Neuronal stem cell (in vitro differentiated cells): Measurements from ENCODE around the gene CSRP2. TPM values are rescaled to one million over a fixed set of nuclear protein-coding genes. Genes with fewer than 3 reads are reported as not detected.

Experiments
- DNase-seq: peaks from one replicate; pipeline ENCODE4 v3.0.0-alpha.2; 2013; ENCODE audit warnings: low spot score
- H2AFZ ChIP-seq: one replicate; pipeline ENCODE4 v1.6.1; 2013; ENCODE audit warnings: mild to moderate bottlenecking, low read length, inconsistent platforms
- H2AK5ac ChIP-seq: 2 replicates; pipeline ENCODE4 v1.6.1; 2013; ENCODE audit warnings: low read depth, mild to moderate bottlenecking, inconsistent platforms, low read length, moderate library complexity, mixed read lengths
- H2BK120ac ChIP-seq: 2 replicates; pipeline ENCODE4 v1.6.1; 2013; ENCODE audit warnings: low read depth, mild to moderate bottlenecking, inconsistent platforms, low read length, moderate library complexity, mixed read lengths
- H2BK12ac ChIP-seq: one replicate; pipeline ENCODE4 v1.6.1; 2013; ENCODE audit warnings: low read length, inconsistent platforms
- H2BK15ac ChIP-seq: 2 replicates; pipeline ENCODE4 v1.6.1; 2013; ENCODE audit warnings: mild to moderate bottlenecking, low read length, inconsistent platforms, mixed read lengths
- H2BK5ac ChIP-seq: one replicate; pipeline ENCODE4 v1.6.1; 2013; ENCODE audit warnings: inconsistent platforms, mild to moderate bottlenecking, low read length, moderate library complexity
- H3K14ac ChIP-seq: one replicate; pipeline ENCODE4 v1.6.1; 2013; ENCODE audit warnings: low read length, inconsistent platforms
- H3K18ac ChIP-seq: 2 replicates; pipeline ENCODE4 v1.6.1; 2013; ENCODE audit warnings: low read length, inconsistent platforms
- H3K23ac ChIP-seq: 2 replicates; pipeline ENCODE4 v1.6.1; 2013; ENCODE audit warnings: low read depth, mild to moderate bottlenecking, mixed read lengths, low read length, inconsistent platforms; ENCODE audit not compliant: poor library complexity
- H3K27ac ChIP-seq: replicated peaks from 3 replicates; pipeline ENCODE4 v1.5.1; 2013; ENCODE audit warnings: low read length, inconsistent platforms
- H3K27me3 ChIP-seq, 3 experiments: 2 replicates each; pipeline ENCODE4 v1.6.1; 2013; ENCODE audit warnings: low read length in 3 of 3, mild to moderate bottlenecking in 2 of 3, inconsistent platforms in 1 of 3, low read depth in 1 of 3, mixed read lengths in 1 of 3, moderate library complexity in 1 of 3; ENCODE audit not compliant: control insufficient read depth in 3 of 3, insufficient read depth in 3 of 3
- H3K36me3 ChIP-seq, 2 donors: replicated peaks in 1 of 2; 2 replicates each; pipeline ENCODE4 v1.6.1; 2013; ENCODE audit warnings: low read length in 2 of 2; ENCODE audit not compliant: control insufficient read depth in 2 of 2, insufficient read depth in 2 of 2
- H3K4ac ChIP-seq: 2 replicates; pipeline ENCODE4 v1.6.1; 2013; ENCODE audit warnings: inconsistent platforms, mild to moderate bottlenecking, low read length, moderate library complexity
- H3K4me1 ChIP-seq, 2 donors: 1 replicate in 1 of 2; 2 replicates in 1 of 2; pipeline ENCODE4 v1.6.1; 2013; ENCODE audit warnings: low read length in 2 of 2, low read depth in 1 of 2; ENCODE audit not compliant: control insufficient read depth in 2 of 2, insufficient read depth in 1 of 2
- H3K4me2 ChIP-seq: one replicate; pipeline ENCODE4 v1.6.1; 2013; ENCODE audit warnings: mild to moderate bottlenecking, low read length, inconsistent platforms; ENCODE audit not compliant: insufficient read depth, poor library complexity, severe bottlenecking
- H3K4me3 ChIP-seq, 2 donors: 2 replicates each; pipeline ENCODE4 v1.5.1; 2013; ENCODE audit warnings: low read length in 2 of 2, mild to moderate bottlenecking in 2 of 2, inconsistent platforms in 1 of 2, moderate library complexity in 1 of 2
- H3K79me1 ChIP-seq: one replicate; pipeline ENCODE4 v1.6.1; 2013; ENCODE audit warnings: low read depth, mild to moderate bottlenecking, inconsistent platforms, low read length, moderate library complexity
- H3K9ac ChIP-seq: one replicate; pipeline ENCODE4 v1.6.1; 2013; ENCODE audit warnings: mild to moderate bottlenecking, low read depth, low read length, inconsistent platforms; ENCODE audit not compliant: poor library complexity
- H3K9me3 ChIP-seq, 2 donors: replicated peaks in 1 of 2; 2 replicates each; pipeline versions ENCODE3 to v1.6.1; 2013; ENCODE audit warnings: low read length in 2 of 2, mild to moderate bottlenecking in 2 of 2, inconsistent platforms in 1 of 2, low read depth in 1 of 2, mixed read lengths in 1 of 2, moderate library complexity in 1 of 2; ENCODE audit not compliant: control insufficient read depth in 2 of 2, insufficient read depth in 1 of 2
- H4K8ac ChIP-seq: one replicate; pipeline ENCODE4 v1.6.1; 2013; ENCODE audit warnings: low read depth, mild to moderate bottlenecking, inconsistent platforms, low read length, moderate library complexity
- H4K91ac ChIP-seq: one replicate; pipeline ENCODE4 v1.6.1; 2013; ENCODE audit warnings: low read length, low read depth, mild to moderate bottlenecking, inconsistent platforms; ENCODE audit not compliant: poor library complexity
- WGBS, 2 donors: extraction: QIAGEN DNeasy Blood & Tissue Kit; methylation state at CpG; one replicate each; pipeline ENCODE4 v1.1.7; 2013; ENCODE audit warnings: missing lambda C conversion rate in 2 of 2, mixed read lengths in 1 of 2; ENCODE audit not compliant: insufficient read length in 2 of 2, insufficient replicate concordance in 1 of 2; ENCODE audit errors: extremely low coverage in 2 of 2; 5-methylcytosine and 5-hydroxymethylcytosine counted together
- polyA plus RNA-seq, 2 experiments: library from polyadenylated mRNA; stranded (reverse); fragments of 200-250 nt; gene quantifications; one replicate each; pipeline ENCODE4 v1.2.3, GENCODE V29; 2013

Gene CSRP2
- 288 TPM for polyA plus RNA-seq (2013, experiment 1 of 2)
- 282 TPM for polyA plus RNA-seq (2013, experiment 2 of 2)

- H2AK5ac ChIP-seq, result no peak within 1 kb of the TSS
- peaks cover 0 to 13% of the 10 kb centered on the region in 2 donors for H3K9me3 ChIP-seq
- no peak within 1 kb of the TSS for H3K23ac ChIP-seq
- H3K4me2 ChIP-seq, result peak within 1 kb of the TSS; percentile 65
- peak within 1 kb of the TSS; percentile 86 to 89 for H3K4me3 ChIP-seq
- no peak within 1 kb of the TSS for H3K4ac ChIP-seq
- no peak within 1 kb of the TSS for H4K91ac ChIP-seq
- no peak within 1 kb of the TSS for H4K8ac ChIP-seq
- no peaks in the 10 kb centered on the region for H3K27me3 ChIP-seq
- peaks cover 2 to 16% of the 10 kb centered on the region in 2 donors for H3K36me3 ChIP-seq
- no peak within 1 kb of the TSS for H2BK120ac ChIP-seq
- H2BK15ac ChIP-seq, result no peak within 1 kb of the TSS
- H3K18ac ChIP-seq, result peak within 1 kb of the TSS; percentile 95
- H2AFZ ChIP-seq, result peak within 1 kb of the TSS; percentile 96
- DNase-seq, result peak; percentile 96
- H3K9ac ChIP-seq, result peak within 1 kb of the TSS; percentile 75
- H3K79me1 ChIP-seq, result peaks cover 6% of the 10 kb centered on the region
- peak within 1 kb of the TSS; percentile 2 for H2BK12ac ChIP-seq
- H2BK5ac ChIP-seq, result peak within 1 kb of the TSS; percentile 89
- peak within 1 kb of the TSS; percentile 87 for H3K27ac ChIP-seq
- no CpG with 5 or more reads among the region's 71 CpGs for WGBS, 2 donors
- peaks cover 16 to 18% of the 10 kb centered on the region in 2 donors for H3K4me1 ChIP-seq
- H3K14ac ChIP-seq, result no peak within 1 kb of the TSS
Measured at GRCh38 chr12:76878899-76879709, at the start of gene CSRP2. TSS of gene CSRP2 (minus strand) at chr12:76879019. CDS start at chr12:76866260, 12,759 bp downstream.

DNA sequence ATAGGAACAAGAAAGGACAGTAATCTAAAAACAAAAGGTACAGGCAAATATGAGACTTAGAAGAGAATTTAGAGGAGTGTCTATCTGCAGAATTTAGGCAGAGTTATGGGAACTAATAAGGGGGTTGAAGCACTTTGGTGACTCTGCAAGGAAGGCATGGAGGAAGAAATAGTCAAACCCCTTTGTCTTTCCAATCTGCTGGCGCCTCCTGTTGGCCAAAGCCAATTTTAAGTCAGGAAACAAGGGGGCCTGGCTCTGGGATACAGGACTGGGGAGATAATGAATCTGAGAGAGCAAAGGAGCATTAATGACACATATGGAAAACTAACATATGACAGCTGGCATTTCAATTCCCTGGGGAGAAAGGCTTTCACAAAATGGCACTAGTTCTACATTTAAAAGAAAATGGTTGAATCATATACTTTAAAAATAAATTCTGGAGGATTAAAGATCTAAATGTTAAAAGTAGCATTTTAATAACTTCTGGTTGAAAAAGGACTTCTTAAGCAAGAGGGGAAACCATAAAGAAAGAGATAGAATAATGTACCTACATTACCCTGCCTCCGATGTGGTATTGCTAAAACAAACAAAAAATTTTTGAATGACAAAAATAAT, 48.5 kb upstream of the CSRP2 start:
- Histone ChIP-seq H3K4me3 (no peak overlapping the region), H3K27me3 (no peaks in the 10 kb centered on the region), H3K4me2 (no peak overlapping the region), H4K91ac (no peak overlapping the region), H4K8ac (no peak overlapping the region), H3K79me1 (no peaks in the 10 kb centered on the region), H3K4me1 (no peaks in the 10 kb centered on the region), H3K23ac (no peak overlapping the region), H3K14ac (no peak overlapping the region), H2AFZ (no peak overlapping the region), H3K9me3 (no peaks in the 10 kb centered on the region), H3K18ac (no peak overlapping the region), H3K36me3 (no peaks in the 10 kb centered on the region), H2BK5ac (no peak overlapping the region), H2BK120ac (no peak overlapping the region), H3K27ac (no peak overlapping the region), H2BK12ac (no peak overlapping the region), H2AK5ac (no peak overlapping the region), H3K4ac (no peak overlapping the region), H2BK15ac (no peak overlapping the region), H3K9ac (no peak overlapping the region)
- peak; percentile 45 for DNase-seq
- WGBS, 2 donors, result no CpG with 5 or more reads among the region's 2 CpGs

GRCh38 chr12:76925135-76925534, 46.3 kb upstream of the CSRP2 start:
- H3K27ac ChIP-seq, result no peak overlapping the region
- no peak overlapping the region for H4K8ac ChIP-seq
- H4K91ac ChIP-seq, result no peak overlapping the region
- H3K79me1 ChIP-seq, result no peaks in the 10 kb centered on the region
- no peak for DNase-seq
- no peak overlapping the region for H3K4me3 ChIP-seq
- no peak overlapping the region for H3K23ac ChIP-seq
- H3K14ac ChIP-seq, result no peak overlapping the region
- H3K4me1 ChIP-seq, result no peaks in the 10 kb centered on the region
- no peak overlapping the region for H3K9ac ChIP-seq
- no peak overlapping the region for H2BK120ac ChIP-seq
- H3K4me2 ChIP-seq, result no peak overlapping the region
- H2BK12ac ChIP-seq, result no peak overlapping the region
- H2AK5ac ChIP-seq, result no peak overlapping the region
- H3K4ac ChIP-seq, result no peak overlapping the region
- no CpG with 5 or more reads among the region's 1 CpG for WGBS, 2 donors
- no peak overlapping the region for H3K18ac ChIP-seq
- no peaks in the 10 kb centered on the region for H3K9me3 ChIP-seq
- no peaks in the 10 kb centered on the region for H3K27me3 ChIP-seq
- no peak overlapping the region for H2AFZ ChIP-seq
- no peak overlapping the region for H2BK5ac ChIP-seq
- H3K36me3 ChIP-seq, result no peaks in the 10 kb centered on the region
- no peak overlapping the region for H2BK15ac ChIP-seq

DNA sequence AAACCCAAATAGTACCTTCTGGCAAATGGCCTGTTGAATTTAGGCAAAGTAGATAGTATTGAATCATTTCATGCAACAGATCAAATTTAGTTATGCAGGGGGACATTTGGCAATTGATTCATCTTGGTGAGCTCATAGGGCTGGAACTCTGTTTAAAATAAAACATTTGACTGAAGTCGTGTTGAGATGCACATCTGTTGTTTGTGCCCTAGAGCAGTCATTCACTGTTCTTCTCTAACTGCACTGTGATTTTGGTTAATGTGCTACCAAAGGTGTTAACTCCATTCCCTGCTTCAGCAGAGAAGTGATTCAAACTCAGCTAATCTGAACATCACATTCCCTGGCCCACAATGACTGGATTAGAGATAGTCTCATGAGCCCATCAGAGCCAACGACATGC, 44.0 kb upstream of the CSRP2 start:
- no peak overlapping the region for H2BK120ac ChIP-seq
- no peak overlapping the region for H4K8ac ChIP-seq
- H3K4ac ChIP-seq, result no peak overlapping the region
- H3K14ac ChIP-seq, result no peak overlapping the region
- no peak overlapping the region for H3K27ac ChIP-seq
- H2AK5ac ChIP-seq, result no peak overlapping the region
- H3K4me3 ChIP-seq, result no peak overlapping the region
- no peaks in the 10 kb centered on the region for H3K4me1 ChIP-seq
- no peak overlapping the region for H2BK5ac ChIP-seq
- DNase-seq, result no peak
- no peak overlapping the region for H3K23ac ChIP-seq
- no peak overlapping the region for H2BK12ac ChIP-seq
- H3K18ac ChIP-seq, result no peak overlapping the region
- no peak overlapping the region for H4K91ac ChIP-seq
- no peaks in the 10 kb centered on the region for H3K27me3 ChIP-seq
- H3K79me1 ChIP-seq, result no peaks in the 10 kb centered on the region
- no peak overlapping the region for H3K9ac ChIP-seq
- H2AFZ ChIP-seq, result no peak overlapping the region
- no CpG with 5 or more reads among the region's 2 CpGs for WGBS, 2 donors
- H3K9me3 ChIP-seq, result no peaks in the 10 kb centered on the region
- no peak overlapping the region for H2BK15ac ChIP-seq
- no peaks in the 10 kb centered on the region for H3K36me3 ChIP-seq
- no peak overlapping the region for H3K4me2 ChIP-seq
